T-helper 2 cell treated with Interferon-gamma antibody and Interleukin-4, amounts not matched to agents 5 μg/mL and 100 μg/mL, for 36 hours (primary cell): ENCODE measurements around the gene SERTAD2.

Source experiments
- DNase-seq: peaks from one replicate; pipeline ENCODE4 v3.0.0; 2021; ENCODE audit warnings: low spot score
- H3K27ac Mint-ChIP-seq: one replicate; pipeline ENCODE4 v1.8.0; 2021; ENCODE audit warnings: mild to moderate bottlenecking, mixed read lengths
- H3K27me3 Mint-ChIP-seq: one replicate; pipeline ENCODE4 v1.8.0; 2021; ENCODE audit warnings: low read depth, mixed read lengths
- H3K36me3 Mint-ChIP-seq: one replicate; pipeline ENCODE4 v1.8.0; 2021; ENCODE audit warnings: low read depth, mixed read lengths
- H3K4me1 Mint-ChIP-seq: one replicate; pipeline ENCODE4 v1.8.0; 2021; ENCODE audit warnings: low read depth, mixed read lengths
- H3K4me3 Mint-ChIP-seq: one replicate; pipeline ENCODE4 v1.8.0; 2022; ENCODE audit warnings: mild to moderate bottlenecking, moderate library complexity, mixed read lengths
- H3K9me3 Mint-ChIP-seq: one replicate; pipeline ENCODE4 v1.8.0; 2021; ENCODE audit warnings: mixed read lengths

The SERTAD2 gene

GRCh38 chr2:64649626-64650025 lies 4.1 kb downstream of the SERTAD2 start:
- no peaks in the 10 kb centered on the region for H3K27me3 Mint-ChIP-seq
- peak overlapping the region; percentile 46 for H3K27ac Mint-ChIP-seq
- peaks cover 58% of the 10 kb centered on the region for H3K4me1 Mint-ChIP-seq
- H3K36me3 Mint-ChIP-seq: peaks cover 6% of the 10 kb centered on the region
- H3K4me3 Mint-ChIP-seq: peak overlapping the region; percentile 57
- H3K9me3 Mint-ChIP-seq: no peaks in the 10 kb centered on the region
- DNase-seq: no peak

GRCh38 chr2:64649013-64649484 lies 4.7 kb downstream of the SERTAD2 start:
- Mint-ChIP-seq H3K4me3 (no peak overlapping the region), H3K4me1 (peaks cover 63% of the 10 kb centered on the region), H3K36me3 (peaks cover 6% of the 10 kb centered on the region), H3K27me3 (no peaks in the 10 kb centered on the region), H3K9me3 (no peaks in the 10 kb centered on the region), H3K27ac (peak overlapping the region; percentile 23)
- DNase-seq: no peak

- DNase-seq: peak; percentile 73
- H3K36me3 Mint-ChIP-seq: peaks cover 11% of the 10 kb centered on the region
- H3K4me3 Mint-ChIP-seq: peak overlapping the region; percentile 40
- H3K9me3 Mint-ChIP-seq: no peaks in the 10 kb centered on the region
- H3K27ac Mint-ChIP-seq: peak overlapping the region; percentile 36
- no peaks in the 10 kb centered on the region for H3K27me3 Mint-ChIP-seq
- peaks cover 67% of the 10 kb centered on the region for H3K4me1 Mint-ChIP-seq
Observed at GRCh38 chr2:64646007-64646880, 7.5 kb downstream of the SERTAD2 start.

- H3K27me3 Mint-ChIP-seq: no peaks in the 10 kb centered on the region
- peaks cover 73% of the 10 kb centered on the region for H3K4me1 Mint-ChIP-seq
- DNase-seq: peak; percentile 42
- peaks cover 11% of the 10 kb centered on the region for H3K36me3 Mint-ChIP-seq
- H3K4me3 Mint-ChIP-seq: peak overlapping the region; percentile 93
- H3K9me3 Mint-ChIP-seq: no peaks in the 10 kb centered on the region
- peak overlapping the region; percentile 95 for H3K27ac Mint-ChIP-seq
Observed at GRCh38 chr2:64644458-64645382, 9.0 kb downstream of the SERTAD2 start.

- Mint-ChIP-seq H3K4me3 (peak overlapping the region; percentile 93), H3K4me1 (peaks cover 71% of the 10 kb centered on the region), H3K36me3 (peaks cover 11% of the 10 kb centered on the region), H3K9me3 (no peaks in the 10 kb centered on the region), H3K27me3 (no peaks in the 10 kb centered on the region), H3K27ac (peak overlapping the region; percentile 95)
- DNase-seq: no peak
Observed at GRCh38 chr2:64643838-64644457, 9.8 kb downstream of the SERTAD2 start.

GRCh38 chr2:64641599-64641998 lies 12.1 kb downstream of the SERTAD2 start:
- H3K36me3 Mint-ChIP-seq: peaks cover 19% of the 10 kb centered on the region
- no peak for DNase-seq
- H3K4me3 Mint-ChIP-seq: no peak overlapping the region
- no peaks in the 10 kb centered on the region for H3K9me3 Mint-ChIP-seq
- H3K4me1 Mint-ChIP-seq: peaks cover 82% of the 10 kb centered on the region
- no peak overlapping the region for H3K27ac Mint-ChIP-seq
- no peaks in the 10 kb centered on the region for H3K27me3 Mint-ChIP-seq

GRCh38 chr2:64640153-64641044 lies 13.3 kb downstream of the SERTAD2 start:
- DNase-seq: no peak
- Mint-ChIP-seq H3K27ac (peak overlapping the region; percentile 16), H3K4me1 (peaks cover 83% of the 10 kb centered on the region), H3K36me3 (peaks cover 27% of the 10 kb centered on the region), H3K4me3 (no peak overlapping the region), H3K9me3 (no peaks in the 10 kb centered on the region), H3K27me3 (no peaks in the 10 kb centered on the region)

GRCh38 chr2:64639691-64640090 lies 14.0 kb downstream of the SERTAD2 start:
- Mint-ChIP-seq H3K4me1 (peaks cover 78% of the 10 kb centered on the region), H3K9me3 (no peaks in the 10 kb centered on the region), H3K27me3 (no peaks in the 10 kb centered on the region), H3K27ac (no peak overlapping the region), H3K36me3 (peaks cover 27% of the 10 kb centered on the region), H3K4me3 (no peak overlapping the region)
- no peak for DNase-seq

- DNase-seq: no peak
- peaks cover 67% of the 10 kb centered on the region for H3K4me1 Mint-ChIP-seq
- H3K36me3 Mint-ChIP-seq: peaks cover 33% of the 10 kb centered on the region
- peak overlapping the region; percentile 79 for H3K27ac Mint-ChIP-seq
- peak overlapping the region; percentile 69 for H3K4me3 Mint-ChIP-seq
- H3K9me3 Mint-ChIP-seq: no peaks in the 10 kb centered on the region
- H3K27me3 Mint-ChIP-seq: no peaks in the 10 kb centered on the region
Observed at GRCh38 chr2:64638502-64639120, 15.1 kb downstream of the SERTAD2 start.

GRCh38 chr2:64637931-64638330 lies 15.8 kb downstream of the SERTAD2 start:
- peaks cover 35% of the 10 kb centered on the region for H3K36me3 Mint-ChIP-seq
- H3K4me1 Mint-ChIP-seq: peaks cover 62% of the 10 kb centered on the region
- H3K4me3 Mint-ChIP-seq: peak overlapping the region; percentile 69
- no peaks in the 10 kb centered on the region for H3K9me3 Mint-ChIP-seq
- no peak for DNase-seq
- H3K27ac Mint-ChIP-seq: peak overlapping the region; percentile 79
- no peaks in the 10 kb centered on the region for H3K27me3 Mint-ChIP-seq

GRCh38 chr2:64637000-64637635 lies 16.6 kb downstream of the SERTAD2 start:
- no peak for DNase-seq

More at GRCh38 chr2:64637000-64637635, 16.6 kb downstream of the SERTAD2 start:
- Mint-ChIP-seq H3K36me3 (peaks cover 37% of the 10 kb centered on the region), H3K4me3 (peak overlapping the region; percentile 69), H3K27ac (peak overlapping the region; percentile 79), H3K27me3 (no peaks in the 10 kb centered on the region), H3K9me3 (no peaks in the 10 kb centered on the region), H3K4me1 (peaks cover 57% of the 10 kb centered on the region)
